Right lobe of liver (tissue), 4 donors: ENCODE data around the gene DBH.

ENCODE experiments used
- POLR2A ChIP-seq: fragments of 450-650 bp; IDR thresholded peaks from one replicate; pipeline ENCODE4 v1.6.1; 2017; ENCODE audit warnings: antibody characterized with exemption, mild to moderate bottlenecking
- TF ChIP-seq, protein P1 (sequence below), 4 donors: fragments of 200-600 bp in 3 of 4; fragments of 450-650 bp in 1 of 4; IDR thresholded peaks; one replicate each; pipeline versions ENCODE4 v1.5.1 to v1.8.0; 2016 to 2022; ENCODE audit warnings: antibody characterized with exemption in 4 of 4, mild to moderate bottlenecking in 2 of 4
- donor health status: DM: no; HTN: no; CAD: no.
- donor health status: DM: no; HTN: no; CAD: no.
- donor health status: DM: no; HTN: yes; CAD: no.

DNA sequence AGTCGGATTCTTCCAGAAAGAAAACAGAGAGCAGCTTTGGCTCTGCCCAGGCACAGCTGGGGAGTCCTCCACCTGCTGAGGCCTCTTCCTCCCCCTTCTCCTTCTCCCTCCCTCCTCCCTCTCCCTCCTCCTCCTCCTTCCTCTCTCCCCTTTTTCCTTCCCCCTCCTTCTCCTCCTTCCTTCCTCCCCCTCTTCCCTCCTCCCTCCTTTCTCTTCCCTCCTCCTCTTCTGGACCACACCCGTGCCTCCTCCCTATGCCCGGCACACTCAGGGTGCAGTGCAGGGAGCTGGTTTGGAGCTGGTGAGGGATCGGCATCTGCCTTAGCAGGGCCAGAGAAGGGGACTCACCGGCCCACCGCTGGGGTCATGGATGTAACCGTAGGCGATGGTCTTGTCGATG is 30.2 kb downstream of the DBH start:
- TF ChIP-seq, protein P1, sequence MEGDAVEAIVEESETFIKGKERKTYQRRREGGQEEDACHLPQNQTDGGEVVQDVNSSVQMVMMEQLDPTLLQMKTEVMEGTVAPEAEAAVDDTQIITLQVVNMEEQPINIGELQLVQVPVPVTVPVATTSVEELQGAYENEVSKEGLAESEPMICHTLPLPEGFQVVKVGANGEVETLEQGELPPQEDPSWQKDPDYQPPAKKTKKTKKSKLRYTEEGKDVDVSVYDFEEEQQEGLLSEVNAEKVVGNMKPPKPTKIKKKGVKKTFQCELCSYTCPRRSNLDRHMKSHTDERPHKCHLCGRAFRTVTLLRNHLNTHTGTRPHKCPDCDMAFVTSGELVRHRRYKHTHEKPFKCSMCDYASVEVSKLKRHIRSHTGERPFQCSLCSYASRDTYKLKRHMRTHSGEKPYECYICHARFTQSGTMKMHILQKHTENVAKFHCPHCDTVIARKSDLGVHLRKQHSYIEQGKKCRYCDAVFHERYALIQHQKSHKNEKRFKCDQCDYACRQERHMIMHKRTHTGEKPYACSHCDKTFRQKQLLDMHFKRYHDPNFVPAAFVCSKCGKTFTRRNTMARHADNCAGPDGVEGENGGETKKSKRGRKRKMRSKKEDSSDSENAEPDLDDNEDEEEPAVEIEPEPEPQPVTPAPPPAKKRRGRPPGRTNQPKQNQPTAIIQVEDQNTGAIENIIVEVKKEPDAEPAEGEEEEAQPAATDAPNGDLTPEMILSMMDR (IDR thresholded peaks at IDR 0.05): no peak
- TF ChIP-seq POLR2A: no peak
